ENCODE measurements around the gene BTNL9. TPM values are rescaled to one million over a fixed set of nuclear protein-coding genes. Genes with fewer than 3 reads are reported as not detected.

The BTNL9 gene
- total and polyA plus RNA-seq, 2 of the 8 experiments (the other 6 are each of a cell fraction or from before 2014, with no cell fraction given), result 0.23 to 0.89 TPM

DNA sequence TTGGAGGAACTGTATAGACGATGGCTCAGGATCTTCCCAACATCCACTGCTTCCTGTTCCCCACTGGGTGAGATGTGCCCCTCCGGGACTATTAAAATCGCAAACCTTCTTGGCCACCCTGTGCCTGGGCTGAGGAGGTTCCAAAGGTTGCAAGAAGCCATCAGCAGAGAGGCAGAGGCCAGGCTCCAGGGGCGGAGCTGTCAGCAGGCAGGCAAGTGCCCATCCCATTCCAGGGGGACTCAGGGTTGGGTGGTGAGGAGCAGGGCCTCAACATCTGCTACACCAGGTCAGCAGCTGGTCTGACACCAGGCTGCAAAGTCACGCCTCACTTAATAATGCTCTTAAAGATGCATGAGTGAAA lies 49.2 kb upstream of the BTNL9 start:
- no peaks in the 10 kb centered on the region for H3K79me2 ChIP-seq (ENCODE audit: control insufficient read depth in 1 of 2, insufficient read depth in 2 of 2, low read length in 2 of 2)
- 78% methylated on average over 4 of the region's 5 CpGs; no CpG with 5 or more reads in 1 of the 2 experiments for WGBS, 2 experiments (ENCODE audit: extremely low coverage in 1 of 2, insufficient coverage in 1 of 2, insufficient read length in 1 of 2, insufficient replicate concordance in 2 of 2, low coverage in 1 of 2, low lambda C conversion rate in 2 of 2, missing lambda C conversion rate in 1 of 2)
- H2AFZ ChIP-seq (ENCODE audit: low read length), result no peak overlapping the region
- H3K4me1 ChIP-seq (replicated peaks in 1 of 4; ENCODE audit: control insufficient read depth in 3 of 4, insufficient read depth in 4 of 4, low read length in 3 of 4), result no peaks in the 10 kb centered on the region
- no peak overlapping the region for H3K18ac ChIP-seq (ENCODE audit: extremely low read depth, low read length)
- H3K4me2 ChIP-seq (ENCODE audit: insufficient read depth in 1 of 2, low read depth in 2 of 2, low read length in 2 of 2), result no peak overlapping the region
- no peaks in the 10 kb centered on the region for H3K27me3 ChIP-seq (replicated peaks in 1 of 4; ENCODE audit: control insufficient read depth in 3 of 4, extremely low read depth in 1 of 4, insufficient read depth in 3 of 4, low read length in 3 of 4)
- no peak overlapping the region for H3K14ac ChIP-seq (ENCODE audit: insufficient read length)
- no peaks in the 10 kb centered on the region for H3K36me3 ChIP-seq (ENCODE audit: control insufficient read depth in 2 of 4, insufficient read depth in 4 of 4, low read length in 3 of 4)
- POLR2A ChIA-PET (ENCODE audit: partially characterized antibody), result no interaction called here
- H4K5ac ChIP-seq (ENCODE audit: insufficient read length, low read depth, low read length), result no peak overlapping the region
- H3K56ac ChIP-seq (replicated peaks; ENCODE audit: insufficient read length, low read depth, low read length), result no peak overlapping the region
- H3K23me2 ChIP-seq (ENCODE audit: low read depth, low read length), result 0 out of 2 replicates have a peak, but pooled peaks cover 1% of the 10 kb centered on the region
- peaks cover 0 to 5% of the 10 kb centered on the region in 2 experiments; a peak in 1 of 4 replicates for H3K9me3 ChIP-seq (ENCODE audit: insufficient read depth in 2 of 2, low read depth in 1 of 2, low read length in 1 of 2)
- no peak overlapping the region for H3K23ac ChIP-seq (ENCODE audit: insufficient read length)
- no peak overlapping the region for H3K4ac ChIP-seq (replicated peaks; ENCODE audit: insufficient read length, low read depth, low read length)
- H3K79me1 ChIP-seq (ENCODE audit: low read depth, low read length), result no peaks in the 10 kb centered on the region
- H2BK12ac ChIP-seq (ENCODE audit: low read depth, low read length), result no peak overlapping the region
- H4K20me1 ChIP-seq (replicated peaks in 1 of 2; ENCODE audit: control insufficient read depth in 1 of 2, insufficient read depth in 2 of 2, low read length in 2 of 2), result no peaks in the 10 kb centered on the region
- CTCF ChIA-PET (ENCODE audit: partially characterized antibody), result no interaction called here
- no peak overlapping the region for H4K8ac ChIP-seq (ENCODE audit: extremely low read depth, insufficient read depth, low read length)
- TF ChIP-seq CBX5 (IDR thresholded peaks at IDR 0.05; ENCODE audit: low read depth, low read length), result no peak
- no peak for TF ChIP-seq TAF1 (IDR thresholded peaks at IDR 0.05; ENCODE audit: low read depth, low read length)
- no peak for TF ChIP-seq EZH2 (IDR thresholded peaks at IDR 0.05; ENCODE audit: low read depth, low read length, severe bottlenecking)
- H3K9ac ChIP-seq (replicated peaks in 1 of 4; ENCODE audit: extremely low read depth in 1 of 4, low read depth in 3 of 4, low read length in 3 of 4), result no peak overlapping the region
- H2BK15ac ChIP-seq (ENCODE audit: low read length), result no peak overlapping the region
- FAIRE-seq (no peak), DNase-seq (ENCODE audit: low read depth in 1 of 2, low spot score in 2 of 2) (no peak)
- no peak overlapping the region for H2BK20ac ChIP-seq (ENCODE audit: low read length)
- no peak overlapping the region for H2AK5ac ChIP-seq (ENCODE audit: low read depth, low read length)
- H3K27ac ChIP-seq (ENCODE audit: low read depth, low read length), result no peak overlapping the region
- no peak overlapping the region for H3K4me3 ChIP-seq (ENCODE audit: extremely low read depth in 1 of 4, insufficient read depth in 2 of 4, low read depth in 3 of 4, low read length in 4 of 4)
- no peak overlapping the region for H4K91ac ChIP-seq (replicated peaks; ENCODE audit: insufficient read length, low read length)
- H2BK120ac ChIP-seq (replicated peaks; ENCODE audit: low read depth, low read length), result no peak overlapping the region
- no peak overlapping the region for H2BK5ac ChIP-seq (ENCODE audit: low read depth, low read length)
